Measurements from ENCODE around the gene RNF167.

The RNF167 gene

GRCh38 chr17:4953451-4953961 lies 13.4 kb downstream of the RNF167 start:
- DNase-seq (ENCODE audit: low read depth in 2 of 2), result no peak

- no peak for DNase-seq (ENCODE audit: low read depth in 2 of 2)
Observed at GRCh38 chr17:4955091-4955490, 15.0 kb downstream of the RNF167 start.

- DNase-seq (ENCODE audit: low read depth in 2 of 2), result no peak
Observed at GRCh38 chr17:4956493-4957061, 16.5 kb downstream of the RNF167 start.

GRCh38 chr17:4958102-4958501 lies 18.0 kb downstream of the RNF167 start:
- DNase-seq (ENCODE audit: low read depth in 2 of 2), result no peak

GRCh38 chr17:4959261-4959965 lies 19.3 kb downstream of the RNF167 start:
- no peak for DNase-seq (ENCODE audit: low read depth in 2 of 2)

- no peak for DNase-seq (ENCODE audit: low read depth in 2 of 2)
Observed at GRCh38 chr17:4960279-4960922, 20.3 kb downstream of the RNF167 start.

- no peak for DNase-seq (ENCODE audit: low read depth in 2 of 2)
Observed at GRCh38 chr17:4965311-4965986, 25.4 kb downstream of the RNF167 start.

- peak; percentile 99 for DNase-seq (ENCODE audit: low read depth in 2 of 2)
Observed at GRCh38 chr17:4966844-4967538, 26.9 kb downstream of the RNF167 start.

GRCh38 chr17:4967539-4968485 lies 27.7 kb downstream of the RNF167 start, which contains the start of gene SPAG7:
TSS of gene SPAG7 (minus strand) at chr17:4967817. CDS start at chr17:4967804, 13 bp downstream.
- peak; percentile 94 to 95 for DNase-seq (ENCODE audit: low read depth in 2 of 2)

- no peak for DNase-seq (ENCODE audit: low read depth in 2 of 2)
Observed at GRCh38 chr17:4968486-4969046, 28.5 kb downstream of the RNF167 start.

- peak; percentile 89 for DNase-seq (ENCODE audit: low read depth in 2 of 2)
Observed at GRCh38 chr17:4969047-4969550, 29.0 kb downstream of the RNF167 start.

- no peak for DNase-seq (ENCODE audit: low read depth in 2 of 2)
Observed at GRCh38 chr17:4969551-4970173, 29.6 kb downstream of the RNF167 start.

- DNase-seq (ENCODE audit: low read depth in 2 of 2), result no peak
Observed at GRCh38 chr17:4970273-4970672, 30.2 kb downstream of the RNF167 start.

- DNase-seq (ENCODE audit: low read depth in 2 of 2), result no peak
Observed at GRCh38 chr17:4971826-4972225, 31.8 kb downstream of the RNF167 start.

GRCh38 chr17:4972322-4972721 lies 32.3 kb downstream of the RNF167 start:
- DNase-seq (ENCODE audit: low read depth in 2 of 2), result no peak

GRCh38 chr17:4972752-4973151 lies 32.7 kb downstream of the RNF167 start:
- no peak for DNase-seq (ENCODE audit: low read depth in 2 of 2)

- DNase-seq (ENCODE audit: low read depth in 2 of 2), result no peak
Observed at GRCh38 chr17:4973256-4974114, 33.4 kb downstream of the RNF167 start.

- DNase-seq (ENCODE audit: low read depth in 2 of 2), result no peak
Observed at GRCh38 chr17:4974115-4974670, 34.1 kb downstream of the RNF167 start.
